ENCODE data around the gene GNAZ. TPM values are rescaled to one million over a fixed set of nuclear protein-coding genes. Genes with fewer than 3 reads are reported as not detected.

GNAZ gene
- total and polyA plus RNA-seq, 4 donors, result 0.21 to 2.2 (median 0.38) TPM

- DNase-seq (ENCODE audit: low spot score), result no peak
- Histone ChIP-seq H3K27me3 (ENCODE audit: control insufficient read depth in 4 of 4, insufficient read depth in 4 of 4, low read length in 3 of 4) (no peaks in the 10 kb centered on the region), H3K4me1 (ENCODE audit: control insufficient read depth in 4 of 4, insufficient read depth in 4 of 4, low read length in 3 of 4) (no peaks in the 10 kb centered on the region), H3K9ac (ENCODE audit: low read depth in 1 of 2, low read length in 2 of 2) (no peak overlapping the region), H3K4me3 (ENCODE audit: low read depth in 1 of 3, low read length in 3 of 3) (no peak overlapping the region), H3K9me3 (ENCODE audit: control insufficient read depth in 4 of 4, low read length in 3 of 4) (no peaks in the 10 kb centered on the region), H3K36me3 (ENCODE audit: control insufficient read depth in 4 of 4, insufficient read depth in 3 of 4, low read depth in 1 of 4, low read length in 3 of 4) (no peaks in the 10 kb centered on the region), H3K27ac (ENCODE audit: low read depth in 1 of 2, low read length in 2 of 2) (no peak overlapping the region)
- WGBS, result 93% methylated on average over 10 of the region's 10 CpGs
- TF ChIP-seq FOXA2 (IDR thresholded peaks at IDR 0.05) (no peak), RXRA (IDR thresholded peaks at IDR 0.05) (no peak), HNF4A (conservative IDR thresholded peaks at IDR 0.05) (no peak), EGR1 (IDR thresholded peaks at IDR 0.05; ENCODE audit: low read depth in 2 of 2) (no peak), ATF3 (IDR thresholded peaks at IDR 0.05) (no peak), FOXA1 (IDR thresholded peaks at IDR 0.05) (no peak), YY1 (IDR thresholded peaks at IDR 0.05) (no peak), JUND (IDR thresholded peaks at IDR 0.05) (no peak), TAF1 (conservative IDR thresholded peaks at IDR 0.05) (no peak), SP1 (IDR thresholded peaks at IDR 0.05) (no peak), RAD21 (IDR thresholded peaks at IDR 0.05) (no peak), HNF4G (IDR thresholded peaks at IDR 0.05) (no peak), NR2F2 (IDR thresholded peaks at IDR 0.05) (no peak), GABPA (IDR thresholded peaks at IDR 0.05 in 1 of 2, conservative IDR thresholded peaks at IDR 0.05 in 1 of 2) (no peak)
- TF ChIP-seq, protein P1, sequence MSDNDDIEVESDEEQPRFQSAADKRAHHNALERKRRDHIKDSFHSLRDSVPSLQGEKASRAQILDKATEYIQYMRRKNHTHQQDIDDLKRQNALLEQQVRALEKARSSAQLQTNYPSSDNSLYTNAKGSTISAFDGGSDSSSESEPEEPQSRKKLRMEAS (IDR thresholded peaks at IDR 0.05), result no peak
- TF ChIP-seq, protein P2, sequence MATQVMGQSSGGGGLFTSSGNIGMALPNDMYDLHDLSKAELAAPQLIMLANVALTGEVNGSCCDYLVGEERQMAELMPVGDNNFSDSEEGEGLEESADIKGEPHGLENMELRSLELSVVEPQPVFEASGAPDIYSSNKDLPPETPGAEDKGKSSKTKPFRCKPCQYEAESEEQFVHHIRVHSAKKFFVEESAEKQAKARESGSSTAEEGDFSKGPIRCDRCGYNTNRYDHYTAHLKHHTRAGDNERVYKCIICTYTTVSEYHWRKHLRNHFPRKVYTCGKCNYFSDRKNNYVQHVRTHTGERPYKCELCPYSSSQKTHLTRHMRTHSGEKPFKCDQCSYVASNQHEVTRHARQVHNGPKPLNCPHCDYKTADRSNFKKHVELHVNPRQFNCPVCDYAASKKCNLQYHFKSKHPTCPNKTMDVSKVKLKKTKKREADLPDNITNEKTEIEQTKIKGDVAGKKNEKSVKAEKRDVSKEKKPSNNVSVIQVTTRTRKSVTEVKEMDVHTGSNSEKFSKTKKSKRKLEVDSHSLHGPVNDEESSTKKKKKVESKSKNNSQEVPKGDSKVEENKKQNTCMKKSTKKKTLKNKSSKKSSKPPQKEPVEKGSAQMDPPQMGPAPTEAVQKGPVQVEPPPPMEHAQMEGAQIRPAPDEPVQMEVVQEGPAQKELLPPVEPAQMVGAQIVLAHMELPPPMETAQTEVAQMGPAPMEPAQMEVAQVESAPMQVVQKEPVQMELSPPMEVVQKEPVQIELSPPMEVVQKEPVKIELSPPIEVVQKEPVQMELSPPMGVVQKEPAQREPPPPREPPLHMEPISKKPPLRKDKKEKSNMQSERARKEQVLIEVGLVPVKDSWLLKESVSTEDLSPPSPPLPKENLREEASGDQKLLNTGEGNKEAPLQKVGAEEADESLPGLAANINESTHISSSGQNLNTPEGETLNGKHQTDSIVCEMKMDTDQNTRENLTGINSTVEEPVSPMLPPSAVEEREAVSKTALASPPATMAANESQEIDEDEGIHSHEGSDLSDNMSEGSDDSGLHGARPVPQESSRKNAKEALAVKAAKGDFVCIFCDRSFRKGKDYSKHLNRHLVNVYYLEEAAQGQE (IDR thresholded peaks at IDR 0.05), result no peak
- TF ChIP-seq, protein P3, sequence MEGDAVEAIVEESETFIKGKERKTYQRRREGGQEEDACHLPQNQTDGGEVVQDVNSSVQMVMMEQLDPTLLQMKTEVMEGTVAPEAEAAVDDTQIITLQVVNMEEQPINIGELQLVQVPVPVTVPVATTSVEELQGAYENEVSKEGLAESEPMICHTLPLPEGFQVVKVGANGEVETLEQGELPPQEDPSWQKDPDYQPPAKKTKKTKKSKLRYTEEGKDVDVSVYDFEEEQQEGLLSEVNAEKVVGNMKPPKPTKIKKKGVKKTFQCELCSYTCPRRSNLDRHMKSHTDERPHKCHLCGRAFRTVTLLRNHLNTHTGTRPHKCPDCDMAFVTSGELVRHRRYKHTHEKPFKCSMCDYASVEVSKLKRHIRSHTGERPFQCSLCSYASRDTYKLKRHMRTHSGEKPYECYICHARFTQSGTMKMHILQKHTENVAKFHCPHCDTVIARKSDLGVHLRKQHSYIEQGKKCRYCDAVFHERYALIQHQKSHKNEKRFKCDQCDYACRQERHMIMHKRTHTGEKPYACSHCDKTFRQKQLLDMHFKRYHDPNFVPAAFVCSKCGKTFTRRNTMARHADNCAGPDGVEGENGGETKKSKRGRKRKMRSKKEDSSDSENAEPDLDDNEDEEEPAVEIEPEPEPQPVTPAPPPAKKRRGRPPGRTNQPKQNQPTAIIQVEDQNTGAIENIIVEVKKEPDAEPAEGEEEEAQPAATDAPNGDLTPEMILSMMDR (IDR thresholded peaks at IDR 0.05; ENCODE audit: low read depth, low read length, missing input control), result no peak
These were observed 31.8 kb downstream of the GNAZ start for GRCh38 chr22:23102002-23102655.

DNA sequence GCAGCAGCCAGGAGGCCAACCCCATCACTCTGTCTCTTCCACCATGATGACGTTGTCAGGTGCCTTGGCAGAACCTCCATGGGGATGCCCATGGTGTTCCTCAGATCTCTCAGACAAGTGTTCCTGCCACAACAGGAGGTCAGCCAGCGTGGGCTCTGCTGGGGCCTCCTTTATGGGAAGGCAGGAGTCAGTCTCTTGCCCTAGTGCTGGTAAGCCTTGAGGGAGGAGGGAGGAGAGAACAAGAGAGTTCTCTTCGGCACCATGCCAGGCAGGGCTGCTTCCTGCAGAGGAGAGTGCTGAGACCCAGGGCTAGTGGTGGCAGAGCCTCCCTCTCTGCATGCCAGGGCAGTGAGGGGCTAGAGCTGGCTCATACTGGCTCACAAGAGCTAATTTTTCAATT lies 32.5 kb downstream of the GNAZ start:
- 90% methylated on average over 3 of the region's 3 CpGs for WGBS
- no peak for DNase-seq (ENCODE audit: low spot score)
- H3K9ac ChIP-seq (ENCODE audit: low read depth in 1 of 2, low read length in 2 of 2), result no peak overlapping the region
- H3K4me1 ChIP-seq (ENCODE audit: control insufficient read depth in 4 of 4, insufficient read depth in 4 of 4, low read length in 3 of 4), result no peaks in the 10 kb centered on the region
- no peaks in the 10 kb centered on the region for H3K36me3 ChIP-seq (ENCODE audit: control insufficient read depth in 4 of 4, insufficient read depth in 3 of 4, low read depth in 1 of 4, low read length in 3 of 4)
- H3K27ac ChIP-seq (ENCODE audit: low read depth in 1 of 2, low read length in 2 of 2), result no peak overlapping the region
- TF ChIP-seq GABPA (IDR thresholded peaks at IDR 0.05 in 1 of 2, conservative IDR thresholded peaks at IDR 0.05 in 1 of 2) (no peak), ZBTB33 (IDR thresholded peaks at IDR 0.05) (no peak), SP1 (IDR thresholded peaks at IDR 0.05) (no peak), TAF1 (conservative IDR thresholded peaks at IDR 0.05) (no peak), EGR1 (IDR thresholded peaks at IDR 0.05; ENCODE audit: low read depth in 2 of 2) (no peak)
- TF ChIP-seq, protein P2 (IDR thresholded peaks at IDR 0.05), result no peak
- TF ChIP-seq, protein P3 (IDR thresholded peaks at IDR 0.05; ENCODE audit: low read depth, low read length, missing input control), result no peak
- H3K9me3 ChIP-seq (ENCODE audit: control insufficient read depth in 4 of 4, low read length in 3 of 4), result no peaks in the 10 kb centered on the region
- no peaks in the 10 kb centered on the region for H3K27me3 ChIP-seq (ENCODE audit: control insufficient read depth in 4 of 4, insufficient read depth in 4 of 4, low read length in 3 of 4)
- no peak overlapping the region for H3K4me3 ChIP-seq (ENCODE audit: low read depth in 1 of 3, low read length in 3 of 3)
